ENCODE data around the gene CYP39A1. TPM values are rescaled to one million over a fixed set of nuclear protein-coding genes. Genes with fewer than 3 reads are reported as not detected.

CYP39A1 gene
- total and polyA plus RNA-seq, 2 experiments from 2014 or later = 1.5 to 3.5 TPM

- ATAC-seq (peak; percentile 2; the same call in 1 of the 3 replicates), DNase-seq (ENCODE audit: low spot score) (peak; percentile 9)
- Histone ChIP-seq H3K27ac (ENCODE audit: low read depth) (no peak overlapping the region), H3K27me3 (ENCODE audit: insufficient read depth) (peaks cover 12% of the 10 kb centered on the region), H3K79me2 (replicated peaks; ENCODE audit: insufficient read depth) (no peaks in the 10 kb centered on the region; the same call in 1 of the 2 replicates), H3K4me1 (ENCODE audit: insufficient read depth) (peaks cover 13% of the 10 kb centered on the region), H3K36me3 (ENCODE audit: insufficient read depth) (no peaks in the 10 kb centered on the region), H3F3A (replicated peaks; ENCODE audit: low read depth) (no peaks in the 10 kb centered on the region), H3K9me2 (ENCODE audit: insufficient read depth) (no peaks in the 10 kb centered on the region), H3K4me2 (peak overlapping the region; percentile 77), H4K20me1 (replicated peaks; ENCODE audit: insufficient read depth) (no peaks in the 10 kb centered on the region; the same call in 1 of the 2 replicates), H2AFZ (peak overlapping the region; percentile 92), H3K4me3 (peak overlapping the region; percentile 64)
- TF ChIP-seq EZH2 (IDR thresholded peaks at IDR 0.05; ENCODE audit: low read depth, unreplicated experiment) = no peak
- no peak for TF ChIP-seq JUNB (IDR thresholded peaks at IDR 0.05; ENCODE audit: unreplicated experiment)
- TF ChIP-seq, protein P1, sequence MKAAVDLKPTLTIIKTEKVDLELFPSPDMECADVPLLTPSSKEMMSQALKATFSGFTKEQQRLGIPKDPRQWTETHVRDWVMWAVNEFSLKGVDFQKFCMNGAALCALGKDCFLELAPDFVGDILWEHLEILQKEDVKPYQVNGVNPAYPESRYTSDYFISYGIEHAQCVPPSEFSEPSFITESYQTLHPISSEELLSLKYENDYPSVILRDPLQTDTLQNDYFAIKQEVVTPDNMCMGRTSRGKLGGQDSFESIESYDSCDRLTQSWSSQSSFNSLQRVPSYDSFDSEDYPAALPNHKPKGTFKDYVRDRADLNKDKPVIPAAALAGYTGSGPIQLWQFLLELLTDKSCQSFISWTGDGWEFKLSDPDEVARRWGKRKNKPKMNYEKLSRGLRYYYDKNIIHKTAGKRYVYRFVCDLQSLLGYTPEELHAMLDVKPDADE (IDR thresholded peaks at IDR 0.05) = no peak
- TF ChIP-seq, protein P2, sequence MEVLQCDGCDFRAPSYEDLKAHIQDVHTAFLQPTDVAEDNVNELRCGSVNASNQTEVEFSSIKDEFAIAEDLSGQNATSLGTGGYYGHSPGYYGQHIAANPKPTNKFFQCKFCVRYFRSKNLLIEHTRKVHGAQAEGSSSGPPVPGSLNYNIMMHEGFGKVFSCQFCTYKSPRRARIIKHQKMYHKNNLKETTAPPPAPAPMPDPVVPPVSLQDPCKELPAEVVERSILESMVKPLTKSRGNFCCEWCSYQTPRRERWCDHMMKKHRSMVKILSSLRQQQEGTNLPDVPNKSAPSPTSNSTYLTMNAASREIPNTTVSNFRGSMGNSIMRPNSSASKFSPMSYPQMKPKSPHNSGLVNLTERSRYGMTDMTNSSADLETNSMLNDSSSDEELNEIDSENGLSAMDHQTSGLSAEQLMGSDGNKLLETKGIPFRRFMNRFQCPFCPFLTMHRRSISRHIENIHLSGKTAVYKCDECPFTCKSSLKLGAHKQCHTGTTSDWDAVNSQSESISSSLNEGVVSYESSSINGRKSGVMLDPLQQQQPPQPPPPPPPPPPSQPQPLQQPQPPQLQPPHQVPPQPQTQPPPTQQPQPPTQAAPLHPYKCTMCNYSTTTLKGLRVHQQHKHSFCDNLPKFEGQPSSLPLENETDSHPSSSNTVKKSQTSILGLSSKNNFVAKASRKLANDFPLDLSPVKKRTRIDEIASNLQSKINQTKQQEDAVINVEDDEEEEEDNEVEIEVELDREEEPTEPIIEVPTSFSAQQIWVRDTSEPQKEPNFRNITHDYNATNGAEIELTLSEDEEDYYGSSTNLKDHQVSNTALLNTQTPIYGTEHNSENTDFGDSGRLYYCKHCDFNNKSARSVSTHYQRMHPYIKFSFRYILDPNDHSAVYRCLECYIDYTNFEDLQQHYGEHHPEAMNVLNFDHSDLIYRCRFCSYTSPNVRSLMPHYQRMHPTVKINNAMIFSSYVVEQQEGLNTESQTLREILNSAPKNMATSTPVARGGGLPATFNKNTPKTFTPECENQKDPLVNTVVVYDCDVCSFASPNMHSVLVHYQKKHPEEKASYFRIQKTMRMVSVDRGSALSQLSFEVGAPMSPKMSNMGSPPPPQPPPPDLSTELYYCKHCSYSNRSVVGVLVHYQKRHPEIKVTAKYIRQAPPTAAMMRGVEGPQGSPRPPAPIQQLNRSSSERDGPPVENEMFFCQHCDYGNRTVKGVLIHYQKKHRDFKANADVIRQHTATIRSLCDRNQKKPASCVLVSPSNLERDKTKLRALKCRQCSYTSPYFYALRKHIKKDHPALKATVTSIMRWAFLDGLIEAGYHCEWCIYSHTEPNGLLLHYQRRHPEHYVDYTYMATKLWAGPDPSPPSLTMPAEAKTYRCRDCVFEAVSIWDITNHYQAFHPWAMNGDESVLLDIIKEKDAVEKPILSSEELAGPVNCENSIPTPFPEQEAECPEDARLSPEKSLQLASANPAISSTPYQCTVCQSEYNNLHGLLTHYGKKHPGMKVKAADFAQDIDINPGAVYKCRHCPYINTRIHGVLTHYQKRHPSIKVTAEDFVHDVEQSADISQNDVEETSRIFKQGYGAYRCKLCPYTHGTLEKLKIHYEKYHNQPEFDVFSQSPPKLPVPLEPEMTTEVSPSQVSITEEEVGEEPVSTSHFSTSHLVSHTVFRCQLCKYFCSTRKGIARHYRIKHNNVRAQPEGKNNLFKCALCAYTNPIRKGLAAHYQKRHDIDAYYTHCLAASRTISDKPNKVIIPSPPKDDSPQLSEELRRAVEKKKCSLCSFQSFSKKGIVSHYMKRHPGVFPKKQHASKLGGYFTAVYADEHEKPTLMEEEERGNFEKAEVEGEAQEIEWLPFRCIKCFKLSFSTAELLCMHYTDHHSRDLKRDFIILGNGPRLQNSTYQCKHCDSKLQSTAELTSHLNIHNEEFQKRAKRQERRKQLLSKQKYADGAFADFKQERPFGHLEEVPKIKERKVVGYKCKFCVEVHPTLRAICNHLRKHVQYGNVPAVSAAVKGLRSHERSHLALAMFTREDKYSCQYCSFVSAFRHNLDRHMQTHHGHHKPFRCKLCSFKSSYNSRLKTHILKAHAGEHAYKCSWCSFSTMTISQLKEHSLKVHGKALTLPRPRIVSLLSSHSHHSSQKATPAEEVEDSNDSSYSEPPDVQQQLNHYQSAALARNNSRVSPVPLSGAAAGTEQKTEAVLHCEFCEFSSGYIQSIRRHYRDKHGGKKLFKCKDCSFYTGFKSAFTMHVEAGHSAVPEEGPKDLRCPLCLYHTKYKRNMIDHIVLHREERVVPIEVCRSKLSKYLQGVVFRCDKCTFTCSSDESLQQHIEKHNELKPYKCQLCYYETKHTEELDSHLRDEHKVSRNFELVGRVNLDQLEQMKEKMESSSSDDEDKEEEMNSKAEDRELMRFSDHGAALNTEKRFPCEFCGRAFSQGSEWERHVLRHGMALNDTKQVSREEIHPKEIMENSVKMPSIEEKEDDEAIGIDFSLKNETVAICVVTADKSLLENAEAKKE (CRISPR knock-in tag; IDR thresholded peaks at IDR 0.05) = no peak
- no peak for TF ChIP-seq CTCF (conservative IDR thresholded peaks at IDR 0.05; ENCODE audit: low read depth in 2 of 2)
- no peak for TF ChIP-seq STAT1 (IDR thresholded peaks at IDR 0.05; ENCODE audit: unreplicated experiment)
- TF ChIP-seq ZNF331 (CRISPR knock-in tag; IDR thresholded peaks at IDR 0.05; ENCODE audit: low read depth) = no peak
- TF ChIP-seq ZNF114 (CRISPR knock-in tag; IDR thresholded peaks at IDR 0.05) = no peak
- TF ChIP-seq CREB1 (CRISPR knock-in tag; IDR thresholded peaks at IDR 0.05; ENCODE audit: low read depth) = no peak
- no peak for TF ChIP-seq NANOG (IDR thresholded peaks at IDR 0.05; ENCODE audit: borderline replicate concordance)
- TF ChIP-seq EZH2phosphoT487 (IDR thresholded peaks at IDR 0.05; ENCODE audit: unreplicated experiment) = no peak
- no peak for TF ChIP-seq POLR2AphosphoS5 (IDR thresholded peaks at IDR 0.05; ENCODE audit: low read depth)
- TF ChIP-seq, protein P3, sequence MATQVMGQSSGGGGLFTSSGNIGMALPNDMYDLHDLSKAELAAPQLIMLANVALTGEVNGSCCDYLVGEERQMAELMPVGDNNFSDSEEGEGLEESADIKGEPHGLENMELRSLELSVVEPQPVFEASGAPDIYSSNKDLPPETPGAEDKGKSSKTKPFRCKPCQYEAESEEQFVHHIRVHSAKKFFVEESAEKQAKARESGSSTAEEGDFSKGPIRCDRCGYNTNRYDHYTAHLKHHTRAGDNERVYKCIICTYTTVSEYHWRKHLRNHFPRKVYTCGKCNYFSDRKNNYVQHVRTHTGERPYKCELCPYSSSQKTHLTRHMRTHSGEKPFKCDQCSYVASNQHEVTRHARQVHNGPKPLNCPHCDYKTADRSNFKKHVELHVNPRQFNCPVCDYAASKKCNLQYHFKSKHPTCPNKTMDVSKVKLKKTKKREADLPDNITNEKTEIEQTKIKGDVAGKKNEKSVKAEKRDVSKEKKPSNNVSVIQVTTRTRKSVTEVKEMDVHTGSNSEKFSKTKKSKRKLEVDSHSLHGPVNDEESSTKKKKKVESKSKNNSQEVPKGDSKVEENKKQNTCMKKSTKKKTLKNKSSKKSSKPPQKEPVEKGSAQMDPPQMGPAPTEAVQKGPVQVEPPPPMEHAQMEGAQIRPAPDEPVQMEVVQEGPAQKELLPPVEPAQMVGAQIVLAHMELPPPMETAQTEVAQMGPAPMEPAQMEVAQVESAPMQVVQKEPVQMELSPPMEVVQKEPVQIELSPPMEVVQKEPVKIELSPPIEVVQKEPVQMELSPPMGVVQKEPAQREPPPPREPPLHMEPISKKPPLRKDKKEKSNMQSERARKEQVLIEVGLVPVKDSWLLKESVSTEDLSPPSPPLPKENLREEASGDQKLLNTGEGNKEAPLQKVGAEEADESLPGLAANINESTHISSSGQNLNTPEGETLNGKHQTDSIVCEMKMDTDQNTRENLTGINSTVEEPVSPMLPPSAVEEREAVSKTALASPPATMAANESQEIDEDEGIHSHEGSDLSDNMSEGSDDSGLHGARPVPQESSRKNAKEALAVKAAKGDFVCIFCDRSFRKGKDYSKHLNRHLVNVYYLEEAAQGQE (IDR thresholded peaks at IDR 0.05; ENCODE audit: unreplicated experiment) = no peak
- Mint-ChIP-seq H3K4me3 (peak overlapping the region; percentile 83), H3K4me1 (peaks cover 11% of the 10 kb centered on the region; the same call in 2 of the 3 replicates), H3K27me3 (ENCODE audit: insufficient read depth, low read depth, poor library complexity) (peaks cover 17% of the 10 kb centered on the region), H3K36me3 (ENCODE audit: low read depth) (peaks cover 4% of the 10 kb centered on the region; the same call in 1 of the 3 replicates), H3K27ac (peak overlapping the region; percentile 52), H3K9me3 (no peaks in the 10 kb centered on the region; the same call in 2 of the 3 replicates)
Measured at GRCh38 chr6:46652232-46652602, 401 bp downstream of the CYP39A1 start.
